Stimulated activated CD4-positive, alpha-beta T cell treated with anti-CD3 and anti-CD28 coated beads, Interleukin-1b, Interleukin-23, amount 100 ng/mL, for 24 hours (primary cell): Measurements from ENCODE around the gene TNFRSF13B.
"Not testable (repeated sequence)": the region's sequence is repeated elsewhere in the genome, so short reads cannot be mapped to it uniquely, and the experiment has no call there.

Experiments
- DNase-seq, 4 experiments: peaks; one replicate each; pipeline ENCODE4 v3.0.0-alpha.2; 2020; ENCODE audit warnings: low read depth in 4 of 4, low spot score in 1 of 4

Gene TNFRSF13B

DNA sequence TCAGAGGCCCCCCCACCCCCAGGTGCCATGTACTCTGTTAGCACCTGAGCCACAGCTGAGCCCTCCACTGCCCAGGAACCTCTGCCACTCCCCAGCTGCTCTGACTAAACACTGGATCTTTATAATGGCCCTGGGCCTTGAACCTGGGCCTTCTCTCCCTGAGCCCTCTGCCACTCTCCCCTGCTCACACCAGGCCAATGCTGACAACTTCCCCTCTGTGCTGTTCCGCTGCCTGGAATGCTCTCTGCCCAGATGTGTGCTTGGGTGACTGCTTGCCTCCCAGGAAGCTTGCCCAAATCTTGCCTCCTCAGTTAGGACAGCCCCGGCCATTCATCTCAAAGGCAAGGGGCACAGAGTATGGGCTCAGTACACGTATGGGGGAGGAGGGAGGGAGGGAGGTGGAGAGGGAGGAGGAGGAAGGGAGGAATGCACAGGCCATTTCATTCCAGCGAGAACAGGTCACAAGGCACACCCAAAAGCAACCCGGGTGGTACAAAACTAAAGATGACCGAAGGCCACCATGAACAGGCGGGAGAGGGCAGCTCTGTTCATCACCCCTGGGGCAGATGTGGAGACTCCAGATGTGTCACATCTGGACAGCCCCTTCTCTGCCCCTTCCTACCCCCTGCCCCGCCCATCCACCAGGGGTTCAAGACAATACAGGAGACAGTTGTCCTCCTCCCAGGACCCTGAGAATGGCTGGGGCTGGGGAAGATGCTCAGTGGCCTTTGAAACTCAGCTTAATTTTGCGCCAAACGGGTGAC, 15.3 kb upstream of the TNFRSF13B start:
- DNase-seq: no peak

- DNase-seq: no peak
Measured at GRCh38 chr17:16986391-16986790, 14.5 kb upstream of the TNFRSF13B start.

DNA sequence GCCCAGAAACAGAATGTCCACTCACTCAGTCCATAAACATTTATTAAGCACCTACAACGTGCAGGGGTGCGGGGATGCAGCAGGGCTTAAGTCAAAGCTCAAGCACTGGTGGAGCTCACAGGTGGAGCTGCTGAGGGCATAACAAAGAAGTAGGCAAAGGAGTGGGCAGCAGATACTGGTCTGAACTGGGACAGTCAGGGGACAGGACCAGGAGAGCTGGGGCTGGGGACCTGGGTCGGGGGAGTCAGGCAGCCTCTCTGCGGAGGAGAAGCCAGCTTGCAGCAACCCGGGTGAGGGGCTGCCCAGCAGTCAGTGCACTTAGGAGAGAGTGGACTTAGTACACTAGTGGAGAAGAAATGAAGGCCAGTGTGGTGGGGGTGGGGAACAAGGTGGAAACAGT, 10.0 kb upstream of the TNFRSF13B start:
- no peak for DNase-seq

GRCh38 chr17:16980813-16981731, 9.2 kb upstream of the TNFRSF13B start:
- DNase-seq: no peak

- no peak for DNase-seq
Measured at GRCh38 chr17:16980061-16980460, 8.1 kb upstream of the TNFRSF13B start.

DNA sequence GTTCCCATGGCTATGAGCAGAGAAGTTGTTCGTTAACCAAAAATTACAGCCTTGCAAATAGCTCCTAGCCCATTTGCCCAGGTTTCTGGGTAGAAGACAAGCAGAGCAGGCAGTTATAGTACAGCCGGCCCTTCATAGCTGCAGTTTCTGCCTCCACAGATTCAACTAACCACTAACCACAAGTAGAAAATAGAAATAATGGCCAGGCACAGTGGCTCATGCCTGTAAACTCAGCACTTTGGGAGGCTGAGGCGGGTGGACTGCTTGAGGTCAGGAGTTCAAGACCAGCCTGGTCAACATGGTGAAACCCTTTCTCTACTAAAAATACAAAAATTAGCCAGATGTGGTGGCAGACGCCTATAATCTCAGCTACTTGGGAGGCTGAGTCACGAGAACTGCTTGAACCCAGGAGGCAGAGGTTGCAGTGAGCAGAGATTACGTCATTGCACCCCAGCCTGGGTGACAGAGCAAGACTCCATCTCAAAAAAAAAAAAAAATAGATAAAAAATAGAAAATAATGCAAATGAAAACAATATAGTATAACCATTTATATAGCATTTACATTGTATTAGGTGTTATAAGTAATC, 7.4 kb upstream of the TNFRSF13B start:
- DNase-seq: not testable (repeated sequence)

DNA sequence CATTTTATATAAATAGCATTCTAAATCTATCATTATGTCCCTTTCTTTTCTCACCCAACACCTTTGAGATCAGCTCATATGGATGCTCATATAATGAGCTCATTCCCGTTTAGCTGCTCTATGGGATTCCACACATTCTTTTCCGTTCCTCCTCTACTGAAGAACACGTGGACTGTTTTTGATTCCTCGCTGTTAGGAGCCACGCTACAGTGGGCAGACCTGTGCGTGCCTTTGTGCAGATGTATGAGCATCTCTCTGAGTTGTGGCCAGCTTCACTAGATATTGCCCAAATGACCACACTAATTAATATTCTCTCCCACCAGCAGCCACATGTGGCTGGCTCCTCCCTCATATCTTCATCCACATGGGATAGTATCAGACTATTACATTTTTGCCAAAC, 6.0 kb upstream of the TNFRSF13B start:
- no peak for DNase-seq

- DNase-seq: no peak
Measured at GRCh38 chr17:16976725-16977550, 5.0 kb upstream of the TNFRSF13B start.

DNA sequence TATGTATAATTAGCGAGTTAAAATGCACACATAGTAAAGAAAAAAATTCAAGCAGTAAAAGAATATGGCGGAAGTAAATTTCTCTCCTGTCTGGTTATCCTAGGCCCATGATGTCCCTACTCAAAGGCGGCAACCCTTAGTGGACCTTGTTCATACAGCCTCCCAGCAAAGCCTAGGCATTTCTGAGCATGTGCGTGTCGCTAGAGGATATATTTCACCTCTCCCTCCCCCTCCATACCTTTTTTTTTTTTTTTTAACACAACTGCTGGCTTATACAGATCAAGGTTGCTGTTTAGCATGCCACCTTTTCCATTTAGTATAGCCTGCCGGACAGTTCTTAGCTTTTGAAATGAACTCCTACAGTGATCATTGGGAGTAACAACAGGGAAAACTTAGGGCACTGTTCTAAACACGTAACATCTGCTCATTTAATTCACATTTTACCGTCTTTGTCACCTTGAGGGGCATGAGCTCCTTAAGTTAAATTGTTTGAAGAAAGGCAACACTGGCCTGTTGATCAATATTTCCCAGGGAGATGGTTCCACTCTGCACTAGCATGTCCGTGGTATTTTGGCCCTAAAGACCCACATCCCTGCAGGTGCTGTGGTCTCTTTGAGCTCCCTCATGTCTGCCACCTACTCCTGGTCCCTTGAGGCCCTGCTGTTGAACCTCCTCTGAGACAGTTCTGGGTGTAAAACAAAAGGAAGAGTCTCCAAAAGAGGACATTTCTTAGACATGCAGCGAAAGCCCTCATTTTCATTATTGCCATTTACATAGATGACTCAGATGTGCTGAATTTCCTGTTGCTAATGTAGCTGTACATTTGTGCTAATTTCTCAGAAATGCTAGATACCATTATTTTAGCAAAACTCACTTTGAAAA, 4.1 kb upstream of the TNFRSF13B start:
- no peak for DNase-seq

- no peak for DNase-seq
Measured at GRCh38 chr17:16975277-16975651, 3.3 kb upstream of the TNFRSF13B start.

DNA sequence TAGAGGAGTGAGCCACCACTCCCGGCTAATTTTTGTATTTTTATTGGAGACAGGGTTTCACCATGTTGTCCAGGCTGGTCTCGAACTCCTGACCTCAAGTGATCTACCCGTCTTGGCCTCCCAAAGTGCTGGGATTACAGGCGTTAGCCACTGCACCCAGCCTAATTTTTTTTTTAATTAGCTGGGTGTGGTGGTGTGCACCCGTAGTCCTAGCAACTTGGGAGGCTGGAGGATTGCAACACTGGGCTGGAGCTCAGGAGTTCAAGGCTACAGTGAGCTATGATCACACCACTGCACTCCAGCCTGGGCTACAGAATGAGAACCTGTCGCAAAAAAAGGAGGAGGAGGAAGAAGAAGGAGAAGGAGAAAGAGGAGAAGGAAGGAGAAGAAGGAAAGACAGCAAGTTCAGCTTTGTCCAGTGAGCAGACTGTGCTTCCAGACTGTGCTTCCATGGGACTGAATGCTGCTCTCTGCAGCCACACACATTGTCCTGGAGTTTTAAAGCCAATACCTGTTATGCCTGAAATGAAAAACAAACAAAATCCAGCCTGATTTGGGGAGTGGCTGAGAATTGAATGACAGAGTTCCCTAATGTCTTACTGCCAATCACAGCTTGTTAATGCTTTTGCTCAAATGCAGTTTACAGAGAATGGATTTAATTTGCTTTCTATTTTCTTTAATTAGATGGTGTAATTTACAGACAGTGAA, 2.8 kb upstream of the TNFRSF13B start:
- DNase-seq: no peak

DNA sequence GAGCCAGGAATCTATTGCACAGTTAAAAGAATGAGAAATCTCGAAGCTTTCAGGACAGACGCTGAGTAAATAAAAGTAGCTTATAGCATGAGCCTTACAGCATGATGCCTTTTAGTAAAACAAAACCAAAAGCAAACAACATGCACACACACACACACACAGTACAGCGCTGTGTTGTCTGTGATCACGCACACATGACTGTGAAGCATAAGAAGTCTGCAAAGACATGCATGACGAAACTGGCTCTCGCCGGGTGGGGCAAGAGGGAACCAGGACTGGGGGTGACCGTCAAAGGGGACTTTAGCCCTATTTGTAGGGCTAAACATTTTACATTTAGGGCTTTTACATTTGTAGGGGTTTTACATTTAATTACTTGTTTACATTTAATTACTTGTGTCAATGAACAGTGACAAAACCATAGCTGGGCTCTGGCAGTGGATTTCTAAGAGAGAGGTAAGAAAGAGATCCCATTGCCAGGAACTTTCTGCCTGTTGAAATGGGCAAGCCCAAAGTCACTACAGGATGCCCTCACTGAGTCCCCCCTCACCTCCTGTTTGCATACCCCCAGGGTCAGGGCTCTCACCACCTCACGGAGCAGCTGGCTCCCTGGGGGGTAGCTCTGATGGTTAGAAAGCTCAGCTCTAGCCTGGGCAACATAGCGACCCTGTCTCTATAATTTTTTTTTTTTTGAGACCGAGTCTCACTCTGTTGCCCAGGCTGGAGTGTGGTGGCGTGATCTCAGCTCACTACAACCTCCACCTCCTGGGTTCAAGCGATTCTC, 2.0 kb upstream of the TNFRSF13B start:
- no peak for DNase-seq

- not testable (repeated sequence) for DNase-seq
Measured at GRCh38 chr17:16973043-16973442, 1.1 kb upstream of the TNFRSF13B start.

GRCh38 chr17:16972346-16972745, 428 bp upstream of the TNFRSF13B start:
- no peak for DNase-seq

- no peak for DNase-seq
Measured at GRCh38 chr17:16969931-16970906, 1.7 kb downstream of the TNFRSF13B start.

- DNase-seq: no peak
Measured at GRCh38 chr17:16968786-16969185, 3.1 kb downstream of the TNFRSF13B start.

GRCh38 chr17:16962804-16963203, 9.1 kb downstream of the TNFRSF13B start:
- no peak for DNase-seq
